Ovary (tissue), 3 donors: ENCODE data around the gene GPR33.

ENCODE experiments used
- POLR2A ChIP-seq: fragments of 450-650 bp; IDR thresholded peaks from one replicate; pipeline ENCODE4 v1.6.1; 2017; ENCODE audit warnings: antibody characterized with exemption, mild to moderate bottlenecking, moderate library complexity
- TF ChIP-seq, protein P1 (sequence below), 3 donors: fragments of 450-650 bp in 2 of 3; fragments of 200-600 bp in 1 of 3; IDR thresholded peaks; one replicate each; pipeline versions ENCODE4 v1.5.1 to v1.8.0; 2016 to 2022; ENCODE audit warnings: antibody characterized with exemption in 3 of 3, mild to moderate bottlenecking in 1 of 3
- donor health status: DM: no; HTN: no; CAD: no.

DNA sequence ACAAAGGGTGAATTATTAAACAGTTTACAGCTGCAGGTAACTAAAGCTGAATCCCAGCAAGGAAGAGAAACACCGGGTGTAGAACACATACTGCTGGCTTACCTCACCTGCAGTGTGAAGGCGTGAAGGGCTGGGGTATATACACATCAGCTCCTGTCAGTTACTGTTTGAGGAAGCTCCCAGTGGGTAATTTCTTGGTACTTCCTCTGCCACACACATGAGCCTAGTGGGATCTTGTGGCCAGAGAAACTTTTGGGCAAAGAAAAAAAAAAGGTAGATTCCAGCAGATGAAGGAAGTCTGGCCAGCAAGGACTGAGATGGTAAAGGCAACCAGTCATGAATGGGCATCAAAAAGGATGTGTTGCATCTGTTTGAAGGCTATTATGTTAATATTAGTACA is 14.0 kb upstream of the GPR33 start:
- TF ChIP-seq, protein P1, sequence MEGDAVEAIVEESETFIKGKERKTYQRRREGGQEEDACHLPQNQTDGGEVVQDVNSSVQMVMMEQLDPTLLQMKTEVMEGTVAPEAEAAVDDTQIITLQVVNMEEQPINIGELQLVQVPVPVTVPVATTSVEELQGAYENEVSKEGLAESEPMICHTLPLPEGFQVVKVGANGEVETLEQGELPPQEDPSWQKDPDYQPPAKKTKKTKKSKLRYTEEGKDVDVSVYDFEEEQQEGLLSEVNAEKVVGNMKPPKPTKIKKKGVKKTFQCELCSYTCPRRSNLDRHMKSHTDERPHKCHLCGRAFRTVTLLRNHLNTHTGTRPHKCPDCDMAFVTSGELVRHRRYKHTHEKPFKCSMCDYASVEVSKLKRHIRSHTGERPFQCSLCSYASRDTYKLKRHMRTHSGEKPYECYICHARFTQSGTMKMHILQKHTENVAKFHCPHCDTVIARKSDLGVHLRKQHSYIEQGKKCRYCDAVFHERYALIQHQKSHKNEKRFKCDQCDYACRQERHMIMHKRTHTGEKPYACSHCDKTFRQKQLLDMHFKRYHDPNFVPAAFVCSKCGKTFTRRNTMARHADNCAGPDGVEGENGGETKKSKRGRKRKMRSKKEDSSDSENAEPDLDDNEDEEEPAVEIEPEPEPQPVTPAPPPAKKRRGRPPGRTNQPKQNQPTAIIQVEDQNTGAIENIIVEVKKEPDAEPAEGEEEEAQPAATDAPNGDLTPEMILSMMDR (IDR thresholded peaks at IDR 0.05): no peak
- TF ChIP-seq POLR2A: no peak
